ENCODE measurements around the gene COL2A1. TPM values are rescaled to one million over a fixed set of nuclear protein-coding genes. Genes with fewer than 3 reads are reported as not detected.

Gene COL2A1
- total RNA-seq, 2 experiments from 2014 or later, result 0.34 TPM; not detected in 1

DNA sequence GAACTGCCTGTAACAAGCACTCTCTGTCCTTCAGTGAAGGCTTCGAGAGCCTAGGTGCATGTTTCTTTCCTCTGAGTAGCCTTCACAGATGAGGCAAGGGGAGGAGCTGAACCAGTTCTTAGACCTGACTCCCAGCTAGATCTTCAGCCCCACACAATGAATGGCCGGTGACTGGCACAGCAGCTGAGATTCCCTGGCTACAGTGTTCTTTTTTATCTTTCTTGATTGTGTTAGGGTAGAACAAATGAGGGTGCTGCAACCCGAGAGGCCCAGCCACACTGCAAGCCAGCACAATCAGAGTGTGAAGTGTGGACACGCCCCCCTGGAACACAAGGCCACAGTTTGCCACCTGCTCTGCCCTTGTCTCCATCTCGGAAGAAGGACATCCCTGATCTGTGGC lies 19.1 kb upstream of the COL2A1 start:
- POLR2A ChIA-PET, result interaction anchor here (0.6 kb wide), 1 partner anchor 59 kb away, joined by 3 read pairs; no protein-coding TSS in a partner anchor
- Mint-ChIP-seq H3K4me3 (no peak overlapping the region), H3K27ac (no peak overlapping the region)

GRCh38 chr12:48022676-48023385 lies 18.6 kb upstream of the COL2A1 start:
- ChIA-PET CTCF (no interaction called here), POLR2A (interaction anchor here (1.4 kb wide), 1 partner anchor 16 kb away, joined by 4 read pairs; no protein-coding TSS in a partner anchor)
- no peak for DNase-seq
- no peak overlapping the region for H3K4me3 Mint-ChIP-seq
- no peaks in the 10 kb centered on the region for H3K4me1 Mint-ChIP-seq (ENCODE audit: low read depth)
- H3K27me3 Mint-ChIP-seq, result peaks cover 13% of the 10 kb centered on the region
- no peaks in the 10 kb centered on the region for H3K36me3 Mint-ChIP-seq (ENCODE audit: low read depth)
- ATAC-seq, result no peak
- no peaks in the 10 kb centered on the region for H3K9me3 Mint-ChIP-seq
- H3K27ac Mint-ChIP-seq, result no peak overlapping the region
- TF ChIP-seq, protein P1, sequence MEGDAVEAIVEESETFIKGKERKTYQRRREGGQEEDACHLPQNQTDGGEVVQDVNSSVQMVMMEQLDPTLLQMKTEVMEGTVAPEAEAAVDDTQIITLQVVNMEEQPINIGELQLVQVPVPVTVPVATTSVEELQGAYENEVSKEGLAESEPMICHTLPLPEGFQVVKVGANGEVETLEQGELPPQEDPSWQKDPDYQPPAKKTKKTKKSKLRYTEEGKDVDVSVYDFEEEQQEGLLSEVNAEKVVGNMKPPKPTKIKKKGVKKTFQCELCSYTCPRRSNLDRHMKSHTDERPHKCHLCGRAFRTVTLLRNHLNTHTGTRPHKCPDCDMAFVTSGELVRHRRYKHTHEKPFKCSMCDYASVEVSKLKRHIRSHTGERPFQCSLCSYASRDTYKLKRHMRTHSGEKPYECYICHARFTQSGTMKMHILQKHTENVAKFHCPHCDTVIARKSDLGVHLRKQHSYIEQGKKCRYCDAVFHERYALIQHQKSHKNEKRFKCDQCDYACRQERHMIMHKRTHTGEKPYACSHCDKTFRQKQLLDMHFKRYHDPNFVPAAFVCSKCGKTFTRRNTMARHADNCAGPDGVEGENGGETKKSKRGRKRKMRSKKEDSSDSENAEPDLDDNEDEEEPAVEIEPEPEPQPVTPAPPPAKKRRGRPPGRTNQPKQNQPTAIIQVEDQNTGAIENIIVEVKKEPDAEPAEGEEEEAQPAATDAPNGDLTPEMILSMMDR (IDR thresholded peaks at IDR 0.05), result no peak
- intact Hi-C loops (cut with micrococcal nuclease), result no loop called here

More for the DNA sequence above, 19.1 kb upstream of the COL2A1 start:
- CTCF ChIA-PET, result interaction anchor here (1.1 kb wide), 1 partner anchor 33 kb away, joined by 3 read pairs; no protein-coding TSS in a partner anchor
- intact Hi-C loops (cut with micrococcal nuclease), result no loop called here
- DNase-seq (no peak), ATAC-seq (no peak)
- Mint-ChIP-seq H3K9me3 (no peaks in the 10 kb centered on the region), H3K4me1 (ENCODE audit: low read depth) (no peaks in the 10 kb centered on the region), H3K27me3 (peaks cover 10% of the 10 kb centered on the region), H3K36me3 (ENCODE audit: low read depth) (no peaks in the 10 kb centered on the region)
- TF ChIP-seq, protein P1 (IDR thresholded peaks at IDR 0.05), result no peak

- intact Hi-C loops (cut with micrococcal nuclease), result no loop called here
- no peaks in the 10 kb centered on the region for H3K36me3 Mint-ChIP-seq (ENCODE audit: low read depth)
These were observed 17.9 kb upstream of the COL2A1 start for GRCh38 chr12:48022180-48022521.

GRCh38 chr12:48021485-48022179 lies 17.4 kb upstream of the COL2A1 start:
- Mint-ChIP-seq H3K36me3 (ENCODE audit: low read depth) (no peaks in the 10 kb centered on the region), H3K9me3 (no peaks in the 10 kb centered on the region), H3K4me1 (ENCODE audit: low read depth) (no peaks in the 10 kb centered on the region), H3K27ac (no peak overlapping the region), H3K4me3 (no peak overlapping the region), H3K27me3 (peaks cover 15% of the 10 kb centered on the region)
- ATAC-seq (no peak), DNase-seq (no peak)
- ChIA-PET POLR2A (interaction anchor here (1.4 kb wide), 1 partner anchor 15 kb away, joined by 4 read pairs; no protein-coding TSS in a partner anchor), CTCF (interaction anchor here (0.9 kb wide), 1 partner anchor 12 kb away, joined by 3 read pairs; no protein-coding TSS in a partner anchor)
- intact Hi-C loops (cut with micrococcal nuclease), result no loop called here
- TF ChIP-seq, protein P1 (IDR thresholded peaks at IDR 0.05), result no peak

More at GRCh38 chr12:48022180-48022521, 17.9 kb upstream of the COL2A1 start:
- Mint-ChIP-seq H3K4me3 (no peak overlapping the region), H3K9me3 (no peaks in the 10 kb centered on the region), H3K4me1 (ENCODE audit: low read depth) (no peaks in the 10 kb centered on the region), H3K27ac (no peak overlapping the region), H3K27me3 (peaks cover 15% of the 10 kb centered on the region)
- TF ChIP-seq, protein P1 (IDR thresholded peaks at IDR 0.05), result no peak
- DNase-seq, result no peak
- POLR2A ChIA-PET, result interaction anchor here (1.4 kb wide), 1 partner anchor 16 kb away, joined by 4 read pairs; no protein-coding TSS in a partner anchor
- no peak for ATAC-seq
- CTCF ChIA-PET, result no interaction called here
